Measurements from ENCODE around the gene EIF3D. TPM values are rescaled to one million over a fixed set of nuclear protein-coding genes. Genes with fewer than 3 reads are reported as not detected.

EIF3D gene
- total RNA-seq, 1 donor from 2014 or later, result 133 TPM

DNA sequence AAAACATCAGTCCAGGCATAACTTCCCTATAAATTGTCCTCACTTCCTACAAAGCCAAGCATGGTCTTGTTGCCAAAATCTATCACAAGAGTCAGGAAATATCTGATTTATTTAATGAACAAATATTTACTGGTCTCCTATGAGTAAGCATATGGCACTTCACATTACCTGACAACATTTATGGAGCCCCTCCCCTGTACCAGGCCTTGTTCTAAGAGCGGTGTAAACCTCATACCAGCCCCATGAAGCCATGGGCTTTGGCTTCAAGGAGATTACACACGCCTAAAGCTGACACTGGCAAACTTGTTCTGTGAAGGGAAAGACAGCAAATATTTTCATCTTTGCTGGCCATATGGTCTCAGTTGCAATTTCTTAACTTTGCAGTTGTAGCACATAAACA, 43.0 kb upstream of the EIF3D start:
- intact Hi-C loops (cut with DNase I), result no loop called here
- DNase-seq (no peak), ATAC-seq (no peak)
- no peaks in the 10 kb centered on the region for H3K27me3 ChIP-seq (ENCODE audit: low read depth)
- no peaks in the 10 kb centered on the region for H3K9me3 ChIP-seq
- no peak overlapping the region for H3K4me3 ChIP-seq
- TF ChIP-seq, protein P1, sequence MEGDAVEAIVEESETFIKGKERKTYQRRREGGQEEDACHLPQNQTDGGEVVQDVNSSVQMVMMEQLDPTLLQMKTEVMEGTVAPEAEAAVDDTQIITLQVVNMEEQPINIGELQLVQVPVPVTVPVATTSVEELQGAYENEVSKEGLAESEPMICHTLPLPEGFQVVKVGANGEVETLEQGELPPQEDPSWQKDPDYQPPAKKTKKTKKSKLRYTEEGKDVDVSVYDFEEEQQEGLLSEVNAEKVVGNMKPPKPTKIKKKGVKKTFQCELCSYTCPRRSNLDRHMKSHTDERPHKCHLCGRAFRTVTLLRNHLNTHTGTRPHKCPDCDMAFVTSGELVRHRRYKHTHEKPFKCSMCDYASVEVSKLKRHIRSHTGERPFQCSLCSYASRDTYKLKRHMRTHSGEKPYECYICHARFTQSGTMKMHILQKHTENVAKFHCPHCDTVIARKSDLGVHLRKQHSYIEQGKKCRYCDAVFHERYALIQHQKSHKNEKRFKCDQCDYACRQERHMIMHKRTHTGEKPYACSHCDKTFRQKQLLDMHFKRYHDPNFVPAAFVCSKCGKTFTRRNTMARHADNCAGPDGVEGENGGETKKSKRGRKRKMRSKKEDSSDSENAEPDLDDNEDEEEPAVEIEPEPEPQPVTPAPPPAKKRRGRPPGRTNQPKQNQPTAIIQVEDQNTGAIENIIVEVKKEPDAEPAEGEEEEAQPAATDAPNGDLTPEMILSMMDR (IDR thresholded peaks at IDR 0.05), result no peak
- H3K27ac ChIP-seq, result no peak overlapping the region
- H3K36me3 ChIP-seq, result no peaks in the 10 kb centered on the region
- no peaks in the 10 kb centered on the region for H3K4me1 ChIP-seq

DNA sequence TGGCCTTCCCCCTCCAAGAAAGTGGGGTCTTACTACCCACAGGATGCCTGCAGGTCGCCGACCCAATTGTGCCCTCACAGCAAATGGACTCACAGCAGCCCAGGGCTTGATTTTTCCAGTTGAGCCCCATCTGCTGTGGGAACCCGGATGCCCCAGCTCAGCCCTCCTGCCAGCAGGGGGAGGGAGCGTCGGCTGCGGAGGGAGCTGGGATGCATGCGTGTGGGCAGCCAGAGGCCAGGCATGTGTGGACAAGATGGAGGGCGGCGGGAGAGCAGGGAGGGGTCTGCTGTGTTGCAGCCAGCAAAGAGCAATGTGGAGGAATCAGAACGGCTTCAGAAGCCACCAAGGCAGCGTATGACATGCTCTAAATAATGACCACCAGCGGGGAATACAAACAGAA, 41.0 kb upstream of the EIF3D start:
- Histone ChIP-seq H3K27me3 (ENCODE audit: low read depth) (peaks cover 15% of the 10 kb centered on the region), H3K36me3 (no peaks in the 10 kb centered on the region)
- ATAC-seq, result no peak

DNA sequence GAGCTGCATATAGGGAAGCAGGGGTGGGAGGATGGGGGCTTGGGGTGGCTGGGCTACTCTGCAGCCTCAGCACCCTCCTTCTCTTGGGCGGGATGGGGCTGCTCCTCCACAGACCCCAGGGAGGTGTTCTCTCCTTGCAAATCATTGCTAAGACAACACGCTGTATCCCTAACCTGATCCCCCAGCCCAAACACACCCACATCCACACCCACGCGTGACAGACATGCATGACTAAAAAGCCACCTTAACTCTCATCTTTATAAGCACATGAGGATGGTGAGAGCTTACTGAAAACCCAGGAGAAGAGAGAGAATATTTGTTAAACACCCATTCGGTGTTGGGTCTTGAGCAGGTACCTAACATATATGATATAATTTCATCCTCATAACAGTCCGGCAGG, 39.9 kb upstream of the EIF3D start:
- H3K36me3 ChIP-seq, result no peaks in the 10 kb centered on the region
- intact Hi-C loops (cut with DNase I), result no loop called here
- no peak overlapping the region for H3K27ac ChIP-seq
- DNase-seq (no peak), ATAC-seq (no peak)
- H3K4me1 ChIP-seq, result no peaks in the 10 kb centered on the region
- H3K9me3 ChIP-seq, result no peaks in the 10 kb centered on the region
- TF ChIP-seq, protein P1 (IDR thresholded peaks at IDR 0.05), result no peak
- peaks cover 26% of the 10 kb centered on the region for H3K27me3 ChIP-seq (ENCODE audit: low read depth)
- H3K4me3 ChIP-seq, result no peak overlapping the region

More for the DNA sequence above, 41.0 kb upstream of the EIF3D start:
- TF ChIP-seq, protein P1 (IDR thresholded peaks at IDR 0.05), result no peak
- Histone ChIP-seq H3K9me3 (no peaks in the 10 kb centered on the region), H3K27ac (no peak overlapping the region), H3K4me3 (no peak overlapping the region), H3K4me1 (no peaks in the 10 kb centered on the region)
- no peak for DNase-seq
- intact Hi-C loops (cut with DNase I), result no loop called here

DNA sequence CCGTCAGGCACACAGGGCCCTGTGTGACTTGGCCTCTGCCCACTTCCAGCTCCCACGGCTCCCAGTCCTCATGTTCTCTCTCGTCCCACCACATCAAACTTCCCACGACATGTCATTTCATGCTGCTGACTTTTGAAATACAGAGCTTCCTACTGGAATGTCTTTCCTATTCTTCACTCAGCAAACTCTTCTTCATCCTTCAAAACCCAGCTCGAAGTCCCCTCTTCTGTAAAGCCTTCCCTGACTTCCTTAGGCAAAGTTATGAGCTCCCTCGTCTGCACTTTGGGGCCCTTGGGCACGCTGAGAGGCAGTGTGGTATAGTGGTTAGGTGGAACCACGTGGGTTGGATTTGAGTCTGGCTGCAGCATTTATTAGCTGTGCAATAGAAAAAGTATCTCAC, 37.8 kb upstream of the EIF3D start:
- Histone ChIP-seq H3K36me3 (no peaks in the 10 kb centered on the region), H3K4me3 (no peak overlapping the region), H3K4me1 (no peaks in the 10 kb centered on the region), H3K27ac (no peak overlapping the region), H3K9me3 (no peaks in the 10 kb centered on the region), H3K27me3 (ENCODE audit: low read depth) (peaks cover 36% of the 10 kb centered on the region)
- TF ChIP-seq, protein P1 (IDR thresholded peaks at IDR 0.05), result no peak
- ATAC-seq, result no peak
- no peak for DNase-seq
- intact Hi-C loops (cut with DNase I), result no loop called here

DNA sequence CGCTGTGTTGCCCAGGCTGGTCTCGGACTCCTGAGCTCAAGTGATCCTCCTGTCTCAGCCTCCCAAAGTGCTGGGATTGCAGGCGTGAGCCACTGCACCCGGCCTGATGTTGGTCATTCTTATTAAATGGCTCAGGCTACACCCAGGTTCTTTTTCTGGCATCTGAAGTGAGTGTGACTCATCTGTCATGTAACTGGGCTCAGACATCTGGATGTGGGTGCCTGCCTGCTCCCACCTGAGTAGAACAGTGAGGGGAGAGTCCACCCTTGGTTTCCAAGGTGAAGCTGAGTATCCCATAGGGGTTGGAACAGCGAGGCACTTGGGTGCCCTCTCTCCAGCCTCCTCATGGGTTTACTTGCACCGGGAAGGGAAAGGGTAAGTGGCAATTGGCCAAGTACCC, 36.7 kb upstream of the EIF3D start:
- no peaks in the 10 kb centered on the region for H3K4me1 ChIP-seq
- ATAC-seq (no peak), DNase-seq (no peak)
- H3K27ac ChIP-seq, result no peak overlapping the region
- intact Hi-C loops (cut with DNase I), result no loop called here
- H3K27me3 ChIP-seq (ENCODE audit: low read depth), result peaks cover 36% of the 10 kb centered on the region
- no peaks in the 10 kb centered on the region for H3K9me3 ChIP-seq
- TF ChIP-seq, protein P1 (IDR thresholded peaks at IDR 0.05), result no peak
- no peak overlapping the region for H3K4me3 ChIP-seq
- no peaks in the 10 kb centered on the region for H3K36me3 ChIP-seq

DNA sequence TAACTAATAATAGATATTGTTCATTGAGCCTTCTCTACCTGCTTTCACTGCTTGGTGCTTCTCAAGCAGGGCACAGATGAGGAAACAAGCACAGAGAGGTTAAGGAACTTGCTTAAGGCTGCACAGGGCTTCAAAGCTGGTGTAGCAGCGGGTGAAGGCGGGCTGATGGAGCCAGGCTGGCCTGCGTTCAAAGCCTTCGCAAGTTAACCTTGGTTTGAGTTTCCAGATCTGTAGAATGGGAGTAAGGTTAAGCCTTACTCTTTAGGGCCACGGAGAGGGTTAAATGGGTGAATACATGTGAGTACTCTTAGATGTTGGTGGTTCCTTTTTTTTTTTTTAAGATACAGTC, 36.2 kb upstream of the EIF3D start:
- TF ChIP-seq, protein P1 (IDR thresholded peaks at IDR 0.05), result no peak
- H3K4me1 ChIP-seq, result no peaks in the 10 kb centered on the region
- H3K9me3 ChIP-seq, result no peaks in the 10 kb centered on the region
- ATAC-seq (no peak), DNase-seq (no peak)
- no peak overlapping the region for H3K4me3 ChIP-seq
- H3K36me3 ChIP-seq, result no peaks in the 10 kb centered on the region
- no peak overlapping the region for H3K27ac ChIP-seq
- intact Hi-C loops (cut with DNase I), result no loop called here
- H3K27me3 ChIP-seq (ENCODE audit: low read depth), result peaks cover 36% of the 10 kb centered on the region
